Forelimb muscle (tissue), 1 donor: ENCODE data around the gene RBM47. TPM values are rescaled to one million over a fixed set of nuclear protein-coding genes. Genes with fewer than 3 reads are reported as not detected.
"Not testable (repeated sequence)": the region's sequence is repeated elsewhere in the genome, so short reads cannot be mapped to it uniquely, and the experiment has no call there.

Experiments
- DNase-seq: peaks from one replicate; pipeline ENCODE4 v3.0.0-alpha.2; 2013; ENCODE audit warnings: low read depth
- polyA plus RNA-seq: library from polyadenylated mRNA; unstranded; fragments of 120-200 nt; gene quantifications from one replicate; pipeline ENCODE4 v1.2.1, GENCODE V29; 2013; ENCODE audit not compliant: insufficient read length

RBM47 gene
- polyA plus RNA-seq, 1 donor: 0.90 TPM

- no peak for DNase-seq
Observed at GRCh38 chr4:40536032-40536431, 93.6 kb downstream of the RBM47 start.

- DNase-seq: no peak
Observed at GRCh38 chr4:40531636-40532023, 98.0 kb downstream of the RBM47 start.

- no peak for DNase-seq
Observed at GRCh38 chr4:40530961-40531635, 98.6 kb downstream of the RBM47 start.

GRCh38 chr4:40526741-40527140 lies 102.9 kb downstream of the RBM47 start:
- no peak for DNase-seq

GRCh38 chr4:40525752-40526598 lies 103.7 kb downstream of the RBM47 start:
- peak; percentile 43 for DNase-seq

GRCh38 chr4:40524366-40525041 lies 105.2 kb downstream of the RBM47 start:
- DNase-seq: no peak

- DNase-seq: no peak
Observed at GRCh38 chr4:40523581-40523980, 106.1 kb downstream of the RBM47 start.

- no peak for DNase-seq
Observed at GRCh38 chr4:40521957-40522356, 107.7 kb downstream of the RBM47 start.

DNA sequence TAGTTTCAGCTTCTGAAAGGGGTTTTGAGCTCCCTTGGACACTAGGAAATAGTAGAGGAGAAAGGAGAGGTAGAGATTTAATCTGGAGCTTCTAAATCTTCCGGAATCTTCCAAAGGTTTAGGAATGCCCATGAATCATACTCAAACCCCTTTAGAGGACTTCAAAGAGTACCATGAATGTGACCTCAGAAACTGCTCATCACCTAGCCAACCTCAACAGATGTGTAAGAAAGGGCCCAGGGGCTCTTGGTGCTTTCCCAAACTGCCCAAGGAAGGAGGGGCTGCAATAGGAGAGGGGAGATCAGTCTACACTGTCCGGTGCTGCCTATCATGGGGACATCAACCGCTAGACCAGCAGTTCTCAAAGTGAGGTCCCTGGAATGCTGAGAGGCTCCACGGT lies 109.1 kb downstream of the RBM47 start:
- DNase-seq: no peak

- DNase-seq: not testable (repeated sequence)
Observed at GRCh38 chr4:40517081-40517480, 112.6 kb downstream of the RBM47 start.

- DNase-seq: no peak
Observed at GRCh38 chr4:40516651-40517050, 113.0 kb downstream of the RBM47 start.

GRCh38 chr4:40515398-40516293 lies 114.0 kb downstream of the RBM47 start:
- DNase-seq: no peak

DNA sequence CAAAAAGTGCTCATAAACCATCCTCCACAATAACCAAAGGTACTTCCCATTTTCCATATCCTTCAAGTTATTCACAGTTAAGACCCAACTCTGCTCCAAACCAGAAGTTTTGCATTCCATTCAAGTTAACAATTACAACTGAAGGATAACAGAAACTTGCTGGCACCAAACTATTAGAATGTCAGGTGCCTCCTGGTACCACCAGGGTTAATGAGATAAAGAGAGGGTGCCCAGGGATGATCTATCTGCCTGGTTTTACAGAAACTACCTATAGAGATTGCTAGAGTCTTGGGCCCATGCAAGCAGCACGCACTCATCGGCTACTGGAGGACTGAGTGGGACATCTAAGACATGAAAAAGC lies 114.6 kb downstream of the RBM47 start:
- no peak for DNase-seq

GRCh38 chr4:40514497-40514951 lies 115.1 kb downstream of the RBM47 start:
- no peak for DNase-seq

- DNase-seq: no peak
Observed at GRCh38 chr4:40511036-40511614, 118.5 kb downstream of the RBM47 start.

- DNase-seq: no peak
Observed at GRCh38 chr4:40507977-40508376, 121.7 kb downstream of the RBM47 start.

GRCh38 chr4:40506492-40506891 lies 123.2 kb downstream of the RBM47 start:
- DNase-seq: no peak

DNA sequence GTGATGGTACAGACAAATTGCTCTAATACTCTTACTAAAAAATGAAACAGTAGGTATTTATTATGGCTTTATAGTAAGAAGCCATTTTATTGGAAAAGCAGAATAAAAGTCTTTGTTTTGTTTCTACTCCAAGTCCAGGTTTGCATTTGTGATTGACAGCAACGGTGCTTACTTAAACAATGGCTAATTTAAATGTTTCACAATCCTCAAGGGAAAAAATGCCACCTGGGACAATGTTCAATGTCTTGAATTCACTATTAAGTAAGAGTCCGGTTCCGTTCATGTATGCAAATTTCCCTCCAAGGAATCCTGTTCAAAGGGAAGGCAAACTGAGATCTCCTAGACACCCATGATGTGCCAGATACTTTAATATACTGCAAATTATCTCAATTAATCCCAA lies 123.6 kb downstream of the RBM47 start:
- no peak for DNase-seq

DNA sequence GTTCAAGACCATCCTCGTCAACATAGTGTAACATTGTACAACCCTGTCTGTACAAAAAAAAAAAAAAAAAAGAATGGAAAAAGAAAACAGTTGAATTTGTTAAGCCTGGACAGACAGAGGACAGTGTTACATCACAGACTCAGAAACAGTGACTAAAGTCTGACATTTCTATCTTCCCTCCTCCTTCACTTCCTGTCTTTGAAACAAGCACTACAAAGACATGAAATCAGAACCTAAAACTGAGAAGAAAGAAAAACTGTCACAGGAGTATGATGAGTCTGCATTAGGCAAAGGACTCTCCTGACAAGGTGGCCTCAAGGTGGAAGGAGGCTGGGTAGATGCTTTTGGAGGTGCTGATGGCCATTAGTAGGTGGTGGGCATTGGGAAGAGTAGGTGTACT lies 126.7 kb downstream of the RBM47 start:
- DNase-seq: no peak

GRCh38 chr4:40502220-40502619 lies 127.4 kb downstream of the RBM47 start:
- DNase-seq: no peak

DNA sequence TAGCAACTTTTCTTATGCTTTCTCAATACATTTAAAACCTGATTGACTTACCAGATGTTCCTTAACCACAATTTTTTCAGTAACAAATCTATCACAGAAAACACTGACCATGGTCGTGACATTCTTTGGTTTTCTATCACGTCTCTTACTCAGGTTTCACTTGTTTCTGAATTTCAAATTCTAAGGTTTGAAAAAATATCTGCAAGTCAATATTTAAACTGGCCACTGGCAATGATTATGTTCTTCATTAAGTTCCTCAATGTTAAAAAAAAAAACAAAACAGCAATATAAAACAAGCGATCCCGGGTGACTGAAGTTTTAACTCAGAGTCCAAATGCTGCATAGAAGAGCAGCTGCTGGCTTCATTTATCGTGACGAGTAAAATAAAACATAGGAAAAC lies 128.9 kb downstream of the RBM47 start:
- no peak for DNase-seq
